A549 (cell line): ENCODE data around the gene GTF3A. TPM values are rescaled to one million over a fixed set of nuclear protein-coding genes. Genes with fewer than 3 reads are reported as not detected.

Source experiments
- ATAC-seq, 2 experiments: fragments of 200-7000 bp in 1 of 2; fragments of >200 bp in 1 of 2; cut with Nextera tagmentation in 1 of 2; cut with Tn5 transposase in 1 of 2; 3 replicates each; pipeline versions ENCODE4 v1.8.0 to v1.9.1; 2018 to 2020; ENCODE audit warnings: mild to moderate bottlenecking in 1 of 2, moderate library complexity in 1 of 2
- CTCF ChIA-PET: fragments of 300-600 bp; sonication (Branson Sonifier 250); formaldehyde crosslinking; extraction: SDS; loops from one replicate; lab custom pipeline; 2021; ENCODE audit warnings: antibody characterized with exemption, inconsistent platforms; lab: Yijun Ruan, JAX
- POLR2A ChIA-PET: fragments of 350-600 bp; formaldehyde crosslinking; extraction: SDS; loops from one replicate; lab custom pipeline; 2021; ENCODE audit warnings: antibody characterized with exemption, inconsistent platforms; lab: Yijun Ruan, JAX
- DNase-seq, 2 experiments: peaks; one replicate each; pipeline versions ENCODE4 v3.0.0 to v3.0.0-alpha.2; 2011 to 2016; ENCODE audit warnings: low read depth in 1 of 2, low spot score in 1 of 2
- FAIRE-seq: peaks from 2 replicates; lab custom pipeline; 2011; peaks lifted over from hg19 to GRCh38; lab: Jason Lieb, UNC
- H3K27ac ChIP-seq, 2 experiments: fragments of >200 bp; sonication (Bioruptor Twin); formaldehyde crosslinking; 3 replicates each; pipeline ENCODE4 v1.5.1; 2016 to 2017
- H3K4me1 ChIP-seq: fragments of >200 bp; sonication (Bioruptor Twin); formaldehyde crosslinking; 3 replicates; pipeline ENCODE4 v1.6.1; 2016
- H3K4me2 ChIP-seq: fragments of >200 bp; sonication (Bioruptor Twin); formaldehyde crosslinking; 3 replicates; pipeline ENCODE4 v1.6.1; 2016
- H3K4me3 ChIP-seq: fragments of >200 bp; sonication (Bioruptor Twin); formaldehyde crosslinking; 3 replicates; pipeline ENCODE4 v1.5.1; 2016
- H3K9me3 ChIP-seq: fragments of >200 bp; sonication (Bioruptor Twin); formaldehyde crosslinking; 3 replicates; pipeline ENCODE4 v1.6.1; 2016
- ATOH8 ChIP-seq: fragments of 250-450 bp; sonication (Bioruptor Pico); IDR thresholded peaks from 2 replicates; pipeline ENCODE4 v1.5.0; 2020; ENCODE audit warnings: low read depth, mild to moderate bottlenecking, moderate library complexity
- BHLHE40 ChIP-seq: IDR thresholded peaks from 2 replicates; pipeline ENCODE4 v1.6.1; 2012; ENCODE audit warnings: low read depth, low read length, inconsistent platforms
- CEBPB ChIP-seq, 2 experiments: fragments of >200 bp in 1 of 2; sonication (Bioruptor Twin) in 1 of 2; formaldehyde crosslinking in 1 of 2; IDR thresholded peaks; 2 replicates each; pipeline ENCODE4 v1.6.1; 2012 to 2016
- CHD2 ChIP-seq: fragments of 150-350 bp; IDR thresholded peaks from 2 replicates; pipeline ENCODE4 v1.6.1; 2014; ENCODE audit warnings: low read length; ENCODE audit not compliant: partially characterized antibody
- CTCF ChIP-seq: fragments of >200 bp; sonication (Bioruptor Twin); formaldehyde crosslinking; IDR thresholded peaks from 3 replicates; pipeline ENCODE4 v1.5.1; 2016
- FOSB ChIP-seq: fragments of 250-450 bp; sonication (Bioruptor Pico); IDR thresholded peaks from 2 replicates; pipeline ENCODE4 v1.5.0; 2020; ENCODE audit warnings: mild to moderate bottlenecking, moderate library complexity
- FOXS1 ChIP-seq: fragments of 250-450 bp; sonication (Bioruptor Pico); IDR thresholded peaks from 2 replicates; pipeline ENCODE4 v1.5.0; 2020; ENCODE audit warnings: mild to moderate bottlenecking, moderate library complexity
- HES2 ChIP-seq: fragments of >200 bp; sonication (Bioruptor Twin); formaldehyde crosslinking; IDR thresholded peaks from 2 replicates; pipeline ENCODE4 v1.6.1; 2016
- HOXB13 ChIP-seq: fragments of 250-450 bp; sonication (Bioruptor Pico); IDR thresholded peaks from 2 replicates; pipeline ENCODE4 v1.5.0; 2020; ENCODE audit warnings: low read depth, mild to moderate bottlenecking, moderate library complexity
- KDM5A ChIP-seq: fragments of 200-600 bp; sonication (generic); IDR thresholded peaks from 2 replicates; pipeline ENCODE4 v1.6.1; 2016; ENCODE audit warnings: antibody characterized with exemption, mild to moderate bottlenecking
- MAX ChIP-seq: IDR thresholded peaks from 2 replicates; pipeline ENCODE4 v1.6.1; 2012
- MAZ ChIP-seq: fragments of 150-350 bp; IDR thresholded peaks from 2 replicates; pipeline ENCODE4 v1.6.1; 2014; ENCODE audit warnings: antibody characterized with exemption, low read depth, low read length, borderline replicate concordance
- NR3C1 ChIP-seq: fragments of >200 bp; sonication (Bioruptor Twin); formaldehyde crosslinking; IDR thresholded peaks from 3 replicates; pipeline ENCODE4 v1.6.1; 2017
- POLR2AphosphoS2 ChIP-seq: conservative IDR thresholded peaks from 2 replicates; pipeline ENCODE4 v1.6.1; 2012; ENCODE audit warnings: low read length, improper control_type of control experiment, inconsistent platforms
- RAD21 ChIP-seq, 2 experiments: fragments of >200 bp in 1 of 2; sonication (Bioruptor Twin) in 1 of 2; formaldehyde crosslinking in 1 of 2; IDR thresholded peaks in 1 of 2; conservative IDR thresholded peaks in 1 of 2; 2 replicates in 1 of 2; 3 replicates in 1 of 2; pipeline ENCODE4 v1.6.1; 2012 to 2018; ENCODE audit warnings: inconsistent platforms in 1 of 2
- RARB ChIP-seq: fragments of 250-450 bp; sonication (Bioruptor Pico); IDR thresholded peaks from 2 replicates; pipeline ENCODE4 v1.8.0; 2021; ENCODE audit warnings: mild to moderate bottlenecking, moderate library complexity
- RNF2 ChIP-seq: fragments of 200-600 bp; sonication (generic); IDR thresholded peaks from 2 replicates; pipeline ENCODE4 v1.6.1; 2016; ENCODE audit warnings: low read depth, mild to moderate bottlenecking, antibody characterized with exemption, moderate library complexity, borderline replicate concordance
- SMC3 ChIP-seq: fragments of >200 bp; sonication (Bioruptor Twin); formaldehyde crosslinking; IDR thresholded peaks from 3 replicates; pipeline ENCODE4 v1.6.1; 2018; ENCODE audit warnings: inconsistent platforms
- ZC3H11A ChIP-seq: fragments of 450-650 bp; IDR thresholded peaks from 2 replicates; pipeline ENCODE4 v1.6.1; 2014; ENCODE audit warnings: antibody characterized with exemption, mild to moderate bottlenecking
- ZFP36 ChIP-seq: fragments of 450-650 bp; IDR thresholded peaks from 2 replicates; pipeline ENCODE4 v1.6.1; 2014; ENCODE audit warnings: borderline replicate concordance; ENCODE audit not compliant: partially characterized antibody
- WGBS: methylation state at CpG from one replicate; pipeline ENCODE4 v1.1.6; 2017; ENCODE audit errors: missing lambda C conversion rate; 5-methylcytosine and 5-hydroxymethylcytosine counted together
- polyA plus RNA-seq, 4 experiments: library from polyadenylated mRNA; depleted of rRNA in 3 of 4; stranded (reverse); fragments of >200 nt; fragmentation: RNase III in 1 of 4; extraction: RNeasy Plus Mini Kit Qiagen cat#74134 plus additional on column Dnase treatment in 1 of 4; gene quantifications; 2 replicates in 3 of 4; 3 replicates in 1 of 4; pipeline ENCODE4 v1.2.3, GENCODE V29; 2011 to 2017

The GTF3A gene
- polyA plus RNA-seq, 2 of the 4 experiments (the other 2 are of a cell fraction) = 93.1 to 132 TPM

- 83% methylated on average over 14 of the region's 17 CpGs for WGBS
- ChIA-PET POLR2A (no interaction called here), CTCF (interaction anchor here (1.4 to 3.1 kb wide), 2 partner anchors 19 to 572 kb away, joined by 5 to 12 read pairs; no protein-coding TSS in a partner anchor)
- FAIRE-seq (no peak), DNase-seq (no peak), ATAC-seq (no peak)
- Histone ChIP-seq H3K9me3 (no peaks in the 10 kb centered on the region), H3K4me2 (no peak overlapping the region), H3K4me1 (0 out of 3 replicates have a peak, but pooled peaks cover 6% of the 10 kb centered on the region), H3K27ac (no peak overlapping the region), H3K4me3 (no peak overlapping the region)
- TF ChIP-seq ZFP36 (no peak), BHLHE40 (no peak), ZC3H11A (no peak), NR3C1 (no peak), CEBPB (IDR thresholded peaks at IDR 0.05) (no peak), RNF2 (no peak), ATOH8 (CRISPR knock-in tag) (no peak), FOSB (CRISPR knock-in tag) (no peak), KDM5A (no peak), POLR2AphosphoS2 (no peak), HES2 (no peak), CTCF (no peak), SMC3 (no peak), RARB (CRISPR knock-in tag) (no peak), FOXS1 (CRISPR knock-in tag) (no peak), HOXB13 (CRISPR knock-in tag) (no peak)
Observed at GRCh38 chr13:27381601-27382000, 42.8 kb upstream of the GTF3A start.

GRCh38 chr13:27383104-27383921 is 41.1 kb upstream of the GTF3A start:
- ChIA-PET POLR2A (no interaction called here), CTCF (interaction anchor here (0.8 to 3.1 kb wide), 14 partner anchors 9 to 602 kb away, joined by 3 to 12 read pairs (median 4); partner anchors contain the start of gene GTF3A)
- H3K9me3 ChIP-seq = no peaks in the 10 kb centered on the region
- TF ChIP-seq MAX (peak; percentile 45; the same call in 1 of the 2 replicates), CHD2 (no peak), CTCF (peak; percentile 8; the same call in 1 of the 3 replicates), MAZ (no peak), RAD21 (conservative IDR thresholded peaks at IDR 0.05 in 1 of 2, IDR thresholded peaks at IDR 0.05 in 1 of 2) (peak; percentile 16 to 28; a peak in 4 of 5 replicates)
- DNase-seq (peak in 1 of 2 experiments; percentile 66), FAIRE-seq (no peak), ATAC-seq (peak; percentile 96 to 97)
- H3K4me3 ChIP-seq = peak overlapping the region; percentile 38
- peak overlapping the region; percentile 62 for H3K4me2 ChIP-seq
- 44% methylated on average over 16 of the region's 22 CpGs for WGBS
- H3K4me1 ChIP-seq = 0 out of 3 replicates have a peak, but pooled peaks cover 6% of the 10 kb centered on the region
- peak overlapping the region; percentile 43 to 81; a peak in 5 of 6 replicates for H3K27ac ChIP-seq
